HG02798 (cell line): Measurements from ENCODE around the gene ADM2.

ENCODE experiments used
- ATAC-seq: cut with Tn5 transposase; IDR thresholded peaks from one replicate; pipeline ENCODE4 v1.9.1; 2021; ENCODE audit warnings: mild to moderate bottlenecking; ENCODE audit not compliant: unreplicated experiment, poor library complexity

The ADM2 gene

GRCh38 chr22:50483106-50483505 is 1.8 kb downstream of the ADM2 start:
- no peak for ATAC-seq

- no peak for ATAC-seq
Observed at GRCh38 chr22:50483556-50483955, 2.2 kb downstream of the ADM2 start.

DNA sequence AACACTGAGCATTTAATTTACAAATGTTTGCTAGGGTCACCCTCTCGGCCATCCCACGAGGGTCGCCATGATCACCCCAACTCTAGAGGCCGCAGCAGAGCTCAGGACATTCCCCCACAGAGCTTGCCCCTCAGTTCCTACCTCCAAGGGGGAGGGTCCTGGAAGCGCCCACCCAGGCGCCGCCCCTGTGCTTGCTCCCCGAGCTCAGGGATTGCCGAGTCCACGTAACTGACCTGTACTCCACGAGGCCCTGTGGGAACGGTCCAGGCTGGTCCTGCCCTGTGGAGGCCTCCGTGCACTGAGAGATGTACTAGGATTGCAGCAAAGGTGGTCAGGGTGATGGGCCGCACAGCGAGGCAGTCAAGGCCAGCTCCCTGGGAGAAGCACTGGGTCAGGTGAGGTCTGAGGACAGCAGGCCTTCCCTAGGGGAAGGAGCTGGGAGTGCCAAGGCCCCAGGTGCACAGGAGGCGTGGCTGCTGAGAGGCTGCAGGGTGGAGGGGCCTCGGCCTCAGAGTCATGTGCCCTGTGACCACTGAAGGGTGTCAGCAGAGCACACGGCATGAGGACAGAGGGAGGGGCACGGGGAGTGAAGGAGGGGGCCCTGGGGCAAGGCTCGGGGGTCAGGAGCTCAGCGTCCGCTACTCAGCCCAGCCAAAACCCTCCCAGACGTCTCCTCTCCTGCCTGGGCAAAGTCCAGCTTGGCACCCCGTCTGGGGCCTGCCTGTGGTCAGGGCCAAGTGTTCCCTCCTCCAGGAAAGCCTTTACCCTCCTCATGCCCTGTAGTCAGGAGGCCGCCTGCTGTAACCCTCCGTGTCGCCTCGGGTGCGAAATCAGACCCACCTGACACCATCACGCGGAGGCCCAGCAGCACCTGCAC is 2.9 kb downstream of the ADM2 start:
- ATAC-seq = no peak

DNA sequence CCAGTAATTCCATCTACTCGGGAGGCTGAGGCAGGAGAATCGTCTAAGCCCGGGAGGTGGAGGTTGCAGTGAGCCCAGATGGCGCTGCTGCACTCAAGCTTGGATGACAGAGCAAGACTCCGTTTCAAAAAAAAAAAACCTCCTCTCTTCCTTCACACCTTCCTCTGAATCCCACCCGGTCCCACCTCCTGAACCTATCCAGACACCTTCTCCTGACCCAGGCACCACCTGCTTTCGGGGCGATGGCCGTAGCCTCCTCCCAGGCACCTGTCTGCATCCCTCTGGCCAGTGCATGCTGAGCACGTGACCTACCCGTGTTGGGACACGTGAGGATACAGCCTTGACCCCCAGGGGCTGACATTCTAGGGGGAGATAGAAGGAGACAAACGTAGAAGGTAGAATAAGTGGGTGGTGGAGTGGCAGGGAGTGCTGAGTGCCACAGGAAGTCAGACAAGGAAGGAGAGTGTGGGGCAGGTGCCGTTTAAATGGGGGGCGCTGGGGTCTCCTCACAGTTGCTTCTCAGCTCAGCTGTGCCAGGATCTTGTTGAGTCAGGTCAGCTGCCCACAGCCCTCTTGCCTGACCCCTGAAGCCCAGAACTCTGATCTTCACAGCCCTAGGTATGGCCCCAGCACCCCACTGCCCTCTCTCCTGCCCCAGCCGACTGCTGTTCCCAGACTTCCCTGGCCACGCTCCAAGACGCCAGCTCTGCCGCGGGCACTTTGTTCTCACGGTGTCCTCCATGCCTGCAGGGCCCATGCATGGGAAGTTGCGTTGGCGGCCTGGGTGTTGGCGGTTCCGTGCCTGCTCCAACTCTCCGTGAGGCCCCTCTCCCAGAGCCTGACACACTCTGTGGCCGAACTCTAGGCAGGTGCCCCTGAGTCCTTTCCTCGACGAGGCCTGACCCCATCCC is 4.1 kb downstream of the ADM2 start:
- no peak for ATAC-seq

DNA sequence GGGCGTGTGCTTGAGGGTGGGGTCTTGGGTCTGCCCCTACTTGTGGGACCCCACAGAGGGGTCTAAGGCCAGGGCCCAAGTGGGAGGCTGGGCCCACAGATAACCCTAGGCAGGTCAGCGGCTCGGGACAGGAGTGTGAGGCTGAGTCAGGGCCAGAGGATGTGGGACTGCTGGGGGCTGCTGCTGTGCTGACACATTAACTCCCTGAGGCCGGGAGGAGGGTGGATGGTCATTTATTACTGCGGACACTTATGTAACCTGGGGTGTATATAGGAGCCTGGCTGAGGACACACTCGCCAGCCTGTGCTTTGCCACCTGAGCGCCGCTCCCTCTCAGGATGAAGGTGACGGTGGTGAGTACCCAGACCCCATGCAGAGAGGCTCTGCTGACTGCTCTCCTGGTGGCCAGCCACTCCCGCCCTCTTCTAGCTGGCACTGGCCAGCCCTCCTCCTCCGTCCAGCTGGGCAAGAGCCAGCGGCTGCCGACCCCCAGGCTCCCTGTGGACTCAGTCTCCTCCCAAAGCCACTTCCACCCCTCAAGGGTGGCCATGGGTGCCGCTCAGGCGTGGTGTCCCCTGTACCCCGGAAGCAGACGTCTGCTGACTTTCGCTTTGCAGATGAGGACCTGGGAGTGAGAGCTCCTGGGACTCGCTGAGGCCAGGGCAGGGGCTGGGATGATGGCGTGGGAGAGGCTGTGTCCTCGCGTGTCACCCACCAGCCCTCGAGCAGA is 5.4 kb downstream of the ADM2 start, which contains the start of gene MIOX:
Gene MIOX (plus strand): TSS at position 299 of the 729 bp plus-strand sequence. CDS start 39 bp downstream, at position 338.
- ATAC-seq = no peak

DNA sequence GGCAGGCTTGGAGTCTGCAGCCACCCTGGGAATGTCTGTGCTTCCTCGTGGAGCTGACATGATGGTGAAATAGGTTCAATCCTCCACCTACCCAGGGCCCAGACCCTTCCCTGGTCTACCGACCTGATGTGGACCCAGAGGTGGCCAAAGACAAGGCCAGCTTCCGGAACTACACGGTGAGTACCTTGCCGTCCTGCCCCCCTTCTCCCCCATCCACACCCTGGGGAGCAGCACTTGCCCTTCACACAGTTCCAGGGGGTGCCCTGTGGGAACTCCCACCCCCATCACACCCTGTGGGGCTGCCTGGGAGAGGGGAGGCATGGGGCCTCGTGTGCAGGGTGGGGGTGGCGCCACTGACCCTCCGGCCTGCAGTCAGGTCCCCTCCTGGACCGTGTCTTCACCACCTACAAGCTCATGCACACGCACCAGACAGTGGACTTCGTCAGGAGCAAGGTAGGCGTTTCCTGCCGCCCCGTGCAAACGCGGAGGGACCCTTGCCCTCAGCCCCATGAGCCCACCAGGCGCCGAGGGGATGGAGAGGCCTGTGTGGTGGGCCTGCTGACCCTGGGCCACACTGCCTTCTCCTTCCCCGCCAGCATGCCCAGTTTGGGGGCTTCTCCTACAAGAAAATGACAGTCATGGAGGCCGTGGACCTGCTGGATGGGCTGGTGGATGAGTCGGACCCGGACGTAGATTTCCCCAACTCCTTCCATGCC is 6.1 kb downstream of the ADM2 start:
- no peak for ATAC-seq

GRCh38 chr22:50488006-50488677 is 6.8 kb downstream of the ADM2 start:
- ATAC-seq = no peak

DNA sequence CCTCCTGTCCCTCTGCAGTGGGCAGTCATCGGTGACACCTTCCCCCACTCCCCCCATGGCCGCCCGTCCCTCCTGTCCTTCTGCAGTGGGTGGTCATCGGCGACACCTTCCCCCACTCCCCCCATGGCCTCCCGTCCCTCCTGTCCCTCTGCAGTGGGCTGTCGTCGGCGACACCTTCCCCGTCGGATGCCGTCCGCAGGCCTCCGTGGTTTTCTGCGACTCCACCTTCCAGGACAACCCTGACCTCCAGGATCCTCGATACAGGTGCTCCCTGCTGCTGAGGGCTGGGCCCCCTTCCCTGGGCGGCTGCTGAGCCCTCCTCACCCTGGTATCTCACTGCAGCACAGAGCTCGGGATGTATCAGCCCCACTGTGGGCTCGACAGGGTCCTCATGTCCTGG is 7.5 kb downstream of the ADM2 start:
- no peak for ATAC-seq

DNA sequence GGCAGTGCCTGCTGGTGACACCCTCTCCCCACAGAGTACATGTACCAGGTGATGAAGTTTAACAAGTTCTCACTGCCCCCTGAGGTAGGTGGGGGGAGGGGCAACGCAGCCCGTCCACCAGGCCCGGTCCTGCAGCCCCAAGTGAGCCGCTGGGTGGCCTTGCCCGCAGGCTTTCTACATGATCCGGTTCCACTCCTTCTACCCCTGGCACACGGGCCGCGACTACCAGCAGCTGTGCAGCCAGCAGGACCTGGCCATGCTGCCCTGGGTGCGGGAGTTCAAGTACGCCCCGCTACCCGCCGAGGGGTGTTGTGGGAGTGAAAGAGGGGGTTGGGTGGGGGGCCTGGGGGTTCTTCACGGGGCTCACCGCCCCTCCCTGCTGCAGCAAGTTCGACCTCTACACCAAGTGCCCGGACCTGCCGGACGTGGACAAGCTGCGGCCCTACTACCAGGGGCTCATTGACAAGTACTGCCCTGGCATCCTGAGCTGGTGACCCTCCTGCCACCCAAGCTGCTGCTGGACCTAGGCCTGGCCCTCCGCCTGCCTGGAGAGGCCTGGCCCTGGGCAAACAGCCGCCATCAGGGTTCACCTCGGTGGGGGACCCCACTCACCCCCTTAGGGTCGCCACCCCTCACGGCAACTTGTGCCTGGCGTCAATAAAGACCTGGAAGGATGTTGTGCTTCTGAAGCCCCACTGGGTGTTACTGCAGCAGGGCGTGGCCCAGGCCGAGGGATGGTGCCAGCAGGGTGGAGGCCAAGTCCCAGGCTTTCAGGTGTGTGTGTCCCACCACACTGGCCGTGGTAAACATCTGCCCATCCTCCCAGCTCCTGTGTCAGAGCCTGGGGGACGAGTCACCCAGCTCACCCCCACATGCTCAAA is 8.3 kb downstream of the ADM2 start:
- no peak for ATAC-seq

GRCh38 chr22:50490531-50491308 is 9.4 kb downstream of the ADM2 start:
- no peak for ATAC-seq

- no peak for ATAC-seq
Observed at GRCh38 chr22:50497093-50497492, 15.8 kb downstream of the ADM2 start.

GRCh38 chr22:50498322-50498890 is 17.1 kb downstream of the ADM2 start:
- no peak for ATAC-seq

DNA sequence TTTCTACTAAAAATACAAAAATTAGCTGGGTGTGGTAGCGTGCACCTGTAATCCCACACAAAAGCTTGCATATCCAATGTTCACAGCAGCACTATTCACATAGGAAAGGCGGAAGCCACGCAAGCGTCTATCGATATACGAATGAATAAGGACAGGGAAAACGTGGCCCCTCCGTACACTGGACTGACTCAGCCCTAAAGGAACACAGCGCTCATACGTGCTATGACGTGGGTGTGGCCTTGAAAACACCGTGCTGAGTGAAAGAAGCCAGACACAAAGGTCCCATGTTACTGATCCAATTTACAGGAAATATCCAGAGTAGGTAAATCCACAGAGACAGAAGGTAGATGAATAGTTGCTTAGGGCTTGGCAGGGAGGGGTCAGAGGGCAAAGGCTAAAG is 19.1 kb downstream of the ADM2 start:
- ATAC-seq = no peak

DNA sequence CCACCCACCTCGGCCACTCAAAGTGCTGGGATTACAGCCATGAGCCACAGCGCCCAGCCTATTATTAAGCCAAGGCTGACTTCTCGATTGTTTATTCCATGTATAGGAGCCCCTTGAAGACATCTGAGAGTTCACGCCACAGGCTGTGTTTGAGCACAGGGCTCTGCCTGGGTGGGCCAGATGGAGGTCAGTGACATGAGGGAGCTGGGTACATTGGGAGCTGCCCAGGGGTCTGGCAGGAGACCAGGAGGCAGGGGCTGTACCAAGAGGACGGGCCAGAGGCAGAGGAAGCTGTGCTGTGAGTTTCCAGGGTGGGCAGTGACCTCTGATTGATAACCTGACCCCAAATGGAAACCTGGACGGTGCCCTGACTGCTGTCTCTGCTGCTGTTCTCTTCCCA is 20.8 kb downstream of the ADM2 start:
- no peak for ATAC-seq

DNA sequence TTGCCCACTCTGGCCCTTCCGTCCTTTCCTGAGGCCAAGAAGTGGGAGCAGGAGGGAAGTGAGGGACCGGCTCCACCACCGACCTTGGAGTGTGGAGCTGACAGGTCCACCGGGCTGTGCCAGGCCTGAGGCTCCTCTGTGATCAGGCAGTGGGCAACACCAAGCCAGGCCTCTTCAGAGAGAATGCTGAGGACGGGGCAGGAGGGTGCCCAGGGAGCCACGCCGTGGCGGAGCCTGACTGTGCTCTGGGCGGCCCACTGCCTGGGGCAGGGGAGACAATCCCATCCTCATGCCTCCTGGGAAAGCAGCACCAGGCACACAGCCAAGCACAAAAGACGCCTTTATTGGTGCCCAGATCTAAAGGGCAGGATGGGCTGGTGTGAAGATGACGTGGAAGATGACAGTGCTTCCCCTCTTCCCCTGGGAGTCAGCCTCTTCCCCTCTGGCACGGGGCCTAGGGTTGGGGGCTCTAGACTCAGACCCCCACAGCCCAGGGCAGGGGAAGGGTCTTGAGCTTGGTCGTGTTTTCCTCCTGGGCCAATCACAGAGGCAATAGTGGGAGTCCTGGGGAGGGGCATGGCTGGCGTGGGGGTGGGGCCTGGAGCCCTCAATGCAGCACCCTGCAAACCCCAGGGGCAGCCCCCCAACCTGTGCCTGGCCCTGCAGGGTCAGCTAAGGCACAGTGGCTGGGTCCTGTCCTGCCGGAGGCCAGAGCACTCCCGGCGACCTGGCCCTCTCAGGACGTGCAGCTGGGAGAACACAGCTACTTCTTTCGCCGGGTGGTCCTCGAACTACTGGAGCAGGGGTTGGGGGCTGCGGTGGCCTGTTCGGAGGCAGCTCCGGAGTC is 21.5 kb downstream of the ADM2 start:
- no peak for ATAC-seq

GRCh38 chr22:50503475-50504145 is 22.3 kb downstream of the ADM2 start:
- no peak for ATAC-seq
